ENCODE measurements around the gene EBLN1. TPM values are rescaled to one million over a fixed set of nuclear protein-coding genes. Genes with fewer than 3 reads are reported as not detected.

Gene EBLN1
- total and polyA plus RNA-seq, 2 experiments from 2014 or later = not detected

DNA sequence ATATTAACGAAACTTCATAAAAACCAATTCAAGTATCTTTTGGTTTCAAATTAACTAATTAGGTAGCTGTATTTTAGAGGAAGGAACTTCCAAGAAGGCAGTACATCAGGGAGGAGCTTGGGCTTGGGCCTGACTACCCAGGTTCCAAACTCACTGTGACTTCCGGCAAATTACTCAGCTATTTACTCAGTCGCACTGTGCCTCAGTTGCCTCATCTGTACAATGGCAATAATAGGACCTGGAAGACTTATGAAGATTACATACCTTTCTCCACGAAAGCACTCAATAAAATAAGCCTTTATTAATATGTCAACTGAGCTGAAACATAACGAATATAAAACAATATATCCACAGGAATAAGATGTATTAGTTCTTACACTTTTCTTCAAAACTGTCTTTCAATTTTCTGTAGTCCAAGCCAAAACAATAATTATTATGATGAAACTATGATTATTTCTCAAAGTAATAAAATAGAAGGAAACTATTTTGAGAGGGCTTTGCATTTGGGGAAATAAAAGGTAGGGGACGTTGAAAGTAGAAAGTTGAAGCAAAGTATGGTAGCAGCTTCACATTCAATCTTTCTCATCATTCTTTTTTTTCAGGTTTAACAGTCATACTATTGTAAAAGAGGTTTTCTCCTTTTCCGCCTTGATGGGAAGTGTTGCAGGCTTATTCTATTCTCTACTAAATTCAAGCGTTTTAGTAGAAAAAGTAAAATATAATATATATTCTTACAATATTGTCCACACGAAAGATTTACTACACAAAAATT is 10.5 kb upstream of the EBLN1 start:
- DNase-seq (ENCODE audit: low spot score) = no peak

DNA sequence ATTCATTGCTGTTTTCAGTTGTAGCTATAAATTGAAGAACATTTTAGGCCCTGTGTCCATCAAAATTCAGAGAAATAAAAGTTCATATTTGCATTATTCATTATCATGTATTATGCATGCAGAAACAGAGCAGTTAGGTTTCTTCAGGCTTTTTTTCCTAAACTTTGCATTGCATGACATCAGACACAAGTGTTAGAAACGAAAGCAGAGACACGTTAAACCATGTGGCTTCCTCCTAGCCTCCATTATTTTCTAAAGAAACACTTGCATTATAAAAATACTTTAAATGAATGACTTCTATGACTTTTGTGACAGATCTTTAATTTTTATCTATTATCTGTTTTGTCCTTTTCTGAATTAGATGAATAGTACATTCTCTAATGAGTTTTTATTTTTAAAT is 8.8 kb upstream of the EBLN1 start:
- H3K9me2 ChIP-seq (replicated peaks; ENCODE audit: insufficient read depth) = no peaks in the 10 kb centered on the region
- no peak for DNase-seq (ENCODE audit: low spot score)
- no peak overlapping the region for H3K27ac ChIP-seq
- H3K79me2 ChIP-seq = no peaks in the 10 kb centered on the region
- TF ChIP-seq EZH2phosphoT487 (IDR thresholded peaks at IDR 0.05; ENCODE audit: low read depth, severe bottlenecking, unreplicated experiment) (no peak), EZH2 (IDR thresholded peaks at IDR 0.05; ENCODE audit: borderline replicate concordance) (no peak)
- TF ChIP-seq, protein P1, sequence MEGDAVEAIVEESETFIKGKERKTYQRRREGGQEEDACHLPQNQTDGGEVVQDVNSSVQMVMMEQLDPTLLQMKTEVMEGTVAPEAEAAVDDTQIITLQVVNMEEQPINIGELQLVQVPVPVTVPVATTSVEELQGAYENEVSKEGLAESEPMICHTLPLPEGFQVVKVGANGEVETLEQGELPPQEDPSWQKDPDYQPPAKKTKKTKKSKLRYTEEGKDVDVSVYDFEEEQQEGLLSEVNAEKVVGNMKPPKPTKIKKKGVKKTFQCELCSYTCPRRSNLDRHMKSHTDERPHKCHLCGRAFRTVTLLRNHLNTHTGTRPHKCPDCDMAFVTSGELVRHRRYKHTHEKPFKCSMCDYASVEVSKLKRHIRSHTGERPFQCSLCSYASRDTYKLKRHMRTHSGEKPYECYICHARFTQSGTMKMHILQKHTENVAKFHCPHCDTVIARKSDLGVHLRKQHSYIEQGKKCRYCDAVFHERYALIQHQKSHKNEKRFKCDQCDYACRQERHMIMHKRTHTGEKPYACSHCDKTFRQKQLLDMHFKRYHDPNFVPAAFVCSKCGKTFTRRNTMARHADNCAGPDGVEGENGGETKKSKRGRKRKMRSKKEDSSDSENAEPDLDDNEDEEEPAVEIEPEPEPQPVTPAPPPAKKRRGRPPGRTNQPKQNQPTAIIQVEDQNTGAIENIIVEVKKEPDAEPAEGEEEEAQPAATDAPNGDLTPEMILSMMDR (IDR thresholded peaks at IDR 0.05; ENCODE audit: poor library complexity) = no peak
- H3K4me2 ChIP-seq = no peak overlapping the region
- H3K27me3 ChIP-seq = no peaks in the 10 kb centered on the region
- H3K4me3 ChIP-seq = no peak overlapping the region
- H3K4me1 ChIP-seq (ENCODE audit: insufficient read depth) = peaks cover 3% of the 10 kb centered on the region
- no peak overlapping the region for H2AFZ ChIP-seq
- 93% methylated on average over 2 of the region's 2 CpGs for WGBS (ENCODE audit: low lambda C conversion rate, missing lambda C conversion rate)
- no peaks in the 10 kb centered on the region for H4K20me1 ChIP-seq (ENCODE audit: insufficient read depth, poor library complexity, severe bottlenecking)
- no peaks in the 10 kb centered on the region for H3K36me3 ChIP-seq (replicated peaks; ENCODE audit: insufficient read depth, low read depth)
- no peaks in the 10 kb centered on the region for H3K9me3 ChIP-seq (ENCODE audit: low read depth)

More for the DNA sequence above, 10.5 kb upstream of the EBLN1 start:
- H3K4me3 ChIP-seq = peak overlapping the region; percentile 56
- no peaks in the 10 kb centered on the region for H3K27me3 ChIP-seq
- no peaks in the 10 kb centered on the region for H4K20me1 ChIP-seq (ENCODE audit: insufficient read depth, poor library complexity, severe bottlenecking)
- WGBS (ENCODE audit: low lambda C conversion rate, missing lambda C conversion rate) = 60% methylated on average over 9 of the region's 9 CpGs
- H3K9me3 ChIP-seq (ENCODE audit: low read depth) = no peaks in the 10 kb centered on the region
- TF ChIP-seq EZH2phosphoT487 (IDR thresholded peaks at IDR 0.05; ENCODE audit: low read depth, severe bottlenecking, unreplicated experiment) = no peak
- TF ChIP-seq, protein P1 (IDR thresholded peaks at IDR 0.05; ENCODE audit: poor library complexity) = no peak
- no peak for TF ChIP-seq EZH2 (IDR thresholded peaks at IDR 0.05; ENCODE audit: borderline replicate concordance)
- peak overlapping the region; percentile 73 for H3K4me2 ChIP-seq
- H3K36me3 ChIP-seq (replicated peaks; ENCODE audit: insufficient read depth, low read depth) = no peaks in the 10 kb centered on the region
- peaks cover 3% of the 10 kb centered on the region for H3K4me1 ChIP-seq (ENCODE audit: insufficient read depth)
- H2AFZ ChIP-seq = peak overlapping the region; percentile 86
- no peaks in the 10 kb centered on the region for H3K9me2 ChIP-seq (replicated peaks; ENCODE audit: insufficient read depth)
- H3K79me2 ChIP-seq = no peaks in the 10 kb centered on the region
- peak overlapping the region; percentile 90 for H3K27ac ChIP-seq

DNA sequence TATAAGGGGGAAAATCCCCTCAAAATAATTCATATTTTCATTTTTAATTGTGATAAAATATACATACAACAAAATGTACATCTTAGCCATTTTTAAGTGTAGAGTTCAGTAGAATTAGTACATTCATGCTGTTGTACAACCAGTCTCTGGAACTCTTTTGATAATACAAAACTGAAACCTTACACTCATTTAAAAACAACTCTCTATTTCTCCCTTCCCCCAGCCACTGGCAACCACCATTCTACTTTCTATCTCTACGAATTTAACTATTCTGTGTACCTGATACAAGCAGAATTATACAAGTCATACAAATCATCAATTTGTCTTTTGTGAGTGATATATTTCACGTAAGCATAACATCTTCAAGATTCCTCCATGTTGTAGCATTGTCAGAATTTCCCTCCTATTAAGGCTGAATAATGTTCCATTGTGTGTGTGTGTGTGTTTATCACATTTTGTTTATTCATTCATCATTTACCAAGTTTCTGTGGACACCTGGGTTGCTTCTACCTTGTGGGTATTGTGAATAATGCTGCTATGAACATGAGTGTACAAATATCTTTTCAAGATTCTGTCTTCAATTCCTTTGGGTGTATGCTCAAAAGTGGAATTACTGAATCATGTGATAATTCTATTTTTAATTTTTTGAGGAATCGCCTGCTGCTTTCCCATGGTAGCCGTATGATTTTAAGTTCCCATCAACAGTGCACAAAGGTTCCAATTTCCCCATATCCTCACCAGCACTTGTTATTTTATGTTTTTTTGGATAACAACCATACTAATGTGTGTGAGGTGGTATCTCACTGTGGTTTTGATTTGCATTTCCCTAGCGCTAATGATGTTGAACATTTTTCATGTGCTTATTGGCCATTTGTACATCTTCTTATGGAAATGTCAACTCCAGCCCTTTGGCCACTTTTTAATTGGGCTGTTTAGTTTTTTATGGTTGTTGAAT is 4.7 kb upstream of the EBLN1 start:
- H2AFZ ChIP-seq = no peak overlapping the region
- no peaks in the 10 kb centered on the region for H3K9me3 ChIP-seq (ENCODE audit: low read depth)
- no peaks in the 10 kb centered on the region for H3K27me3 ChIP-seq
- H3K4me1 ChIP-seq (ENCODE audit: insufficient read depth) = no peaks in the 10 kb centered on the region
- no peaks in the 10 kb centered on the region for H4K20me1 ChIP-seq (ENCODE audit: insufficient read depth, poor library complexity, severe bottlenecking)
- no peaks in the 10 kb centered on the region for H3K9me2 ChIP-seq (replicated peaks; ENCODE audit: insufficient read depth)
- no peak overlapping the region for H3K4me3 ChIP-seq
- WGBS (ENCODE audit: low lambda C conversion rate, missing lambda C conversion rate) = 85% methylated on average over 5 of the region's 5 CpGs
- no peaks in the 10 kb centered on the region for H3K79me2 ChIP-seq
- no peak overlapping the region for H3K4me2 ChIP-seq
- TF ChIP-seq EZH2 (IDR thresholded peaks at IDR 0.05; ENCODE audit: borderline replicate concordance) = no peak
- DNase-seq (ENCODE audit: low spot score) = no peak
- H3K27ac ChIP-seq = no peak overlapping the region
- no peaks in the 10 kb centered on the region for H3K36me3 ChIP-seq (replicated peaks; ENCODE audit: insufficient read depth, low read depth)

DNA sequence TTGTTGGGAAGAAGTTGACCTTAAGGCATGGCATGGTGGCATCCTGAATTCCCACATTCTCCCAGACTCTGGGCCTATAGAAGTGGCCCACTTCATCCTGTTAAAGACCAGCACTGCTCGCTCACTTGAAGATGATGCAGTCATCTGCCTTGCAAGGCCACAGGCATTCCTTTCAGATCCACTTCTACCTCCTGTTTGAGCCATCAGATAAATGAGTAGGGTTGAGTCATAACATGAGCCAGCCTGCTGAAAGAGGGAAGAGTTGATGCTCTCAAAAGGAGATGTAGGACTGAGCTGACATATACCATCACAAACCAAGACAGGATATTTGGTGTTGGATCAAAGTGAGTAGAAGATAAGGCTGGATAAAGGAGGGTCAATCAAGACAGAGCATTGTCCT is 1.5 kb upstream of the EBLN1 start:
- H3K4me1 ChIP-seq (ENCODE audit: insufficient read depth) = no peaks in the 10 kb centered on the region
- no peak overlapping the region for H3K4me3 ChIP-seq
- no peaks in the 10 kb centered on the region for H3K36me3 ChIP-seq (replicated peaks; ENCODE audit: insufficient read depth, low read depth)
- no peak overlapping the region for H2AFZ ChIP-seq
- no peaks in the 10 kb centered on the region for H3K9me3 ChIP-seq (ENCODE audit: low read depth)
- no peak for TF ChIP-seq EZH2 (IDR thresholded peaks at IDR 0.05; ENCODE audit: borderline replicate concordance)
- TF ChIP-seq EZH2phosphoT487 (IDR thresholded peaks at IDR 0.05; ENCODE audit: low read depth, severe bottlenecking, unreplicated experiment) = no peak
- TF ChIP-seq, protein P1 (IDR thresholded peaks at IDR 0.05; ENCODE audit: poor library complexity) = no peak
- H4K20me1 ChIP-seq (ENCODE audit: insufficient read depth, poor library complexity, severe bottlenecking) = no peaks in the 10 kb centered on the region
- H3K79me2 ChIP-seq = no peaks in the 10 kb centered on the region
- WGBS (ENCODE audit: low lambda C conversion rate, missing lambda C conversion rate) = 92% methylated on average over 1 of the region's 1 CpG
- no peaks in the 10 kb centered on the region for H3K27me3 ChIP-seq
- no peak overlapping the region for H3K27ac ChIP-seq
- no peaks in the 10 kb centered on the region for H3K9me2 ChIP-seq (replicated peaks; ENCODE audit: insufficient read depth)
- no peak overlapping the region for H3K4me2 ChIP-seq
- no peak for DNase-seq (ENCODE audit: low spot score)
